ENCODE data around the gene GPM6B.

The GPM6B gene

GRCh38 chrX:13836575-13836974, 19.7 kb upstream of the GPM6B start:
- Histone ChIP-seq H3K27ac (ENCODE audit: low read depth, low read length) (no peak overlapping the region), H2AFZ (ENCODE audit: insufficient read depth, low read length, poor library complexity) (no peak overlapping the region), H2BK5ac (ENCODE audit: low read depth, low read length, poor library complexity) (no peak overlapping the region), H3K27me3 (ENCODE audit: insufficient read depth, low read length) (no peaks in the 10 kb centered on the region), H3K4ac (ENCODE audit: low read depth, low read length) (no peak overlapping the region), H3K18ac (ENCODE audit: low read length) (no peak overlapping the region), H3K14ac (ENCODE audit: low read length) (no peak overlapping the region), H3K36me3 (ENCODE audit: control insufficient read depth in 1 of 2, insufficient read depth in 2 of 2, low read length in 2 of 2) (no peaks in the 10 kb centered on the region), H3K23ac (ENCODE audit: low read length) (no peak overlapping the region), H3K4me3 (ENCODE audit: low read depth, low read length) (no peak overlapping the region), H2AK5ac (ENCODE audit: low read length) (no peak overlapping the region), H2BK120ac (ENCODE audit: insufficient read depth, low read length, poor library complexity) (no peak overlapping the region), H4K91ac (ENCODE audit: low read depth, low read length) (no peak overlapping the region), H3K79me1 (ENCODE audit: low read length) (no peaks in the 10 kb centered on the region), H3K4me1 (ENCODE audit: control insufficient read depth in 1 of 2, insufficient read depth in 2 of 2, low read length in 2 of 2) (no peaks in the 10 kb centered on the region), H4K12ac (ENCODE audit: low read depth, low read length) (no peak overlapping the region), H3K9me3 (ENCODE audit: insufficient read depth, low read depth, low read length) (no peaks in the 10 kb centered on the region), H4K8ac (ENCODE audit: low read depth, low read length) (no peak overlapping the region), H3K4me2 (ENCODE audit: low read length) (no peak overlapping the region), H2BK12ac (ENCODE audit: low read length) (no peak overlapping the region), H3K9ac (ENCODE audit: low read length) (no peak overlapping the region), H3K79me2 (ENCODE audit: control insufficient read depth, insufficient read depth, low read length, poor library complexity) (no peaks in the 10 kb centered on the region)
- DNase-seq: no peak
- WGBS (ENCODE audit: extremely low coverage, insufficient coverage, insufficient read length): no CpG with 5 or more reads among the region's 6 CpGs

- no peaks in the 10 kb centered on the region for H3K4me1 ChIP-seq (ENCODE audit: control insufficient read depth in 1 of 2, insufficient read depth in 2 of 2, low read length in 2 of 2)
- no peak for DNase-seq
- no peaks in the 10 kb centered on the region for H3K79me2 ChIP-seq (ENCODE audit: control insufficient read depth, insufficient read depth, low read length, poor library complexity)
- no peaks in the 10 kb centered on the region for H3K36me3 ChIP-seq (ENCODE audit: control insufficient read depth in 1 of 2, insufficient read depth in 2 of 2, low read length in 2 of 2)
- no peak overlapping the region for H3K9ac ChIP-seq (ENCODE audit: low read length)
- H2BK5ac ChIP-seq (ENCODE audit: low read depth, low read length, poor library complexity): no peak overlapping the region
- no peak overlapping the region for H2AFZ ChIP-seq (ENCODE audit: insufficient read depth, low read length, poor library complexity)
- WGBS (ENCODE audit: extremely low coverage, insufficient coverage, insufficient read length): no CpG with 5 or more reads among the region's 4 CpGs
- no peak overlapping the region for H4K12ac ChIP-seq (ENCODE audit: low read depth, low read length)
- no peak overlapping the region for H4K91ac ChIP-seq (ENCODE audit: low read depth, low read length)
- H2AK5ac ChIP-seq (ENCODE audit: low read length): no peak overlapping the region
- H2BK120ac ChIP-seq (ENCODE audit: insufficient read depth, low read length, poor library complexity): no peak overlapping the region
- H3K79me1 ChIP-seq (ENCODE audit: low read length): no peaks in the 10 kb centered on the region
- H3K4ac ChIP-seq (ENCODE audit: low read depth, low read length): no peak overlapping the region
- no peak overlapping the region for H3K4me3 ChIP-seq (ENCODE audit: low read depth, low read length)
- H3K27me3 ChIP-seq (ENCODE audit: insufficient read depth, low read length): no peaks in the 10 kb centered on the region
- no peak overlapping the region for H3K14ac ChIP-seq (ENCODE audit: low read length)
- no peak overlapping the region for H3K27ac ChIP-seq (ENCODE audit: low read depth, low read length)
- no peak overlapping the region for H4K8ac ChIP-seq (ENCODE audit: low read depth, low read length)
- H3K9me3 ChIP-seq (ENCODE audit: insufficient read depth, low read depth, low read length): no peaks in the 10 kb centered on the region
- H3K18ac ChIP-seq (ENCODE audit: low read length): no peak overlapping the region
- H2BK12ac ChIP-seq (ENCODE audit: low read length): no peak overlapping the region
- H3K4me2 ChIP-seq (ENCODE audit: low read length): no peak overlapping the region
- no peak overlapping the region for H3K23ac ChIP-seq (ENCODE audit: low read length)
Measured at GRCh38 chrX:13835825-13836224, 18.9 kb upstream of the GPM6B start.

GRCh38 chrX:13834355-13834754, 17.5 kb upstream of the GPM6B start:
- Histone ChIP-seq H3K9me3 (ENCODE audit: insufficient read depth, low read depth, low read length) (no peaks in the 10 kb centered on the region), H3K79me1 (ENCODE audit: low read length) (no peaks in the 10 kb centered on the region), H2BK120ac (ENCODE audit: insufficient read depth, low read length, poor library complexity) (no peak overlapping the region), H2AK5ac (ENCODE audit: low read length) (no peak overlapping the region), H3K9ac (ENCODE audit: low read length) (no peak overlapping the region), H3K36me3 (ENCODE audit: control insufficient read depth in 1 of 2, insufficient read depth in 2 of 2, low read length in 2 of 2) (no peaks in the 10 kb centered on the region), H3K4me1 (ENCODE audit: control insufficient read depth in 1 of 2, insufficient read depth in 2 of 2, low read length in 2 of 2) (no peaks in the 10 kb centered on the region), H3K27ac (ENCODE audit: low read depth, low read length) (no peak overlapping the region), H3K4me2 (ENCODE audit: low read length) (no peak overlapping the region), H3K79me2 (ENCODE audit: control insufficient read depth, insufficient read depth, low read length, poor library complexity) (no peaks in the 10 kb centered on the region), H3K4ac (ENCODE audit: low read depth, low read length) (no peak overlapping the region), H3K18ac (ENCODE audit: low read length) (no peak overlapping the region), H3K27me3 (ENCODE audit: insufficient read depth, low read length) (no peaks in the 10 kb centered on the region), H4K91ac (ENCODE audit: low read depth, low read length) (no peak overlapping the region), H3K14ac (ENCODE audit: low read length) (no peak overlapping the region), H3K4me3 (ENCODE audit: low read depth, low read length) (no peak overlapping the region), H4K8ac (ENCODE audit: low read depth, low read length) (no peak overlapping the region), H3K23ac (ENCODE audit: low read length) (no peak overlapping the region), H2BK12ac (ENCODE audit: low read length) (no peak overlapping the region), H2BK5ac (ENCODE audit: low read depth, low read length, poor library complexity) (no peak overlapping the region), H4K12ac (ENCODE audit: low read depth, low read length) (no peak overlapping the region), H2AFZ (ENCODE audit: insufficient read depth, low read length, poor library complexity) (no peak overlapping the region)
- DNase-seq: no peak
- no CpG with 5 or more reads among the region's 2 CpGs for WGBS (ENCODE audit: extremely low coverage, insufficient coverage, insufficient read length)

GRCh38 chrX:13829983-13830382, 13.1 kb upstream of the GPM6B start:
- H2BK120ac ChIP-seq (ENCODE audit: insufficient read depth, low read length, poor library complexity): no peak overlapping the region
- no CpG with 5 or more reads among the region's 5 CpGs for WGBS (ENCODE audit: extremely low coverage, insufficient coverage, insufficient read length)
- no peak overlapping the region for H3K23ac ChIP-seq (ENCODE audit: low read length)
- no peak overlapping the region for H3K9ac ChIP-seq (ENCODE audit: low read length)
- H4K12ac ChIP-seq (ENCODE audit: low read depth, low read length): no peak overlapping the region
- no peak overlapping the region for H2AK5ac ChIP-seq (ENCODE audit: low read length)
- no peak overlapping the region for H3K4me3 ChIP-seq (ENCODE audit: low read depth, low read length)
- DNase-seq: no peak
- H2AFZ ChIP-seq (ENCODE audit: insufficient read depth, low read length, poor library complexity): no peak overlapping the region
- no peaks in the 10 kb centered on the region for H3K27me3 ChIP-seq (ENCODE audit: insufficient read depth, low read length)
- no peaks in the 10 kb centered on the region for H3K9me3 ChIP-seq (ENCODE audit: insufficient read depth, low read depth, low read length)
- no peak overlapping the region for H3K27ac ChIP-seq (ENCODE audit: low read depth, low read length)
- H4K8ac ChIP-seq (ENCODE audit: low read depth, low read length): no peak overlapping the region
- H3K14ac ChIP-seq (ENCODE audit: low read length): no peak overlapping the region
- no peak overlapping the region for H3K4me2 ChIP-seq (ENCODE audit: low read length)
- H2BK5ac ChIP-seq (ENCODE audit: low read depth, low read length, poor library complexity): no peak overlapping the region
- H2BK12ac ChIP-seq (ENCODE audit: low read length): no peak overlapping the region
- H3K79me1 ChIP-seq (ENCODE audit: low read length): no peaks in the 10 kb centered on the region
- H3K4me1 ChIP-seq (ENCODE audit: control insufficient read depth in 1 of 2, insufficient read depth in 2 of 2, low read length in 2 of 2): no peaks in the 10 kb centered on the region
- no peak overlapping the region for H3K18ac ChIP-seq (ENCODE audit: low read length)
- no peak overlapping the region for H3K4ac ChIP-seq (ENCODE audit: low read depth, low read length)
- H3K79me2 ChIP-seq (ENCODE audit: control insufficient read depth, insufficient read depth, low read length, poor library complexity): no peaks in the 10 kb centered on the region
- no peak overlapping the region for H4K91ac ChIP-seq (ENCODE audit: low read depth, low read length)
- no peaks in the 10 kb centered on the region for H3K36me3 ChIP-seq (ENCODE audit: control insufficient read depth in 1 of 2, insufficient read depth in 2 of 2, low read length in 2 of 2)
